ENCODE results near the gene BICDL1.

DNA sequence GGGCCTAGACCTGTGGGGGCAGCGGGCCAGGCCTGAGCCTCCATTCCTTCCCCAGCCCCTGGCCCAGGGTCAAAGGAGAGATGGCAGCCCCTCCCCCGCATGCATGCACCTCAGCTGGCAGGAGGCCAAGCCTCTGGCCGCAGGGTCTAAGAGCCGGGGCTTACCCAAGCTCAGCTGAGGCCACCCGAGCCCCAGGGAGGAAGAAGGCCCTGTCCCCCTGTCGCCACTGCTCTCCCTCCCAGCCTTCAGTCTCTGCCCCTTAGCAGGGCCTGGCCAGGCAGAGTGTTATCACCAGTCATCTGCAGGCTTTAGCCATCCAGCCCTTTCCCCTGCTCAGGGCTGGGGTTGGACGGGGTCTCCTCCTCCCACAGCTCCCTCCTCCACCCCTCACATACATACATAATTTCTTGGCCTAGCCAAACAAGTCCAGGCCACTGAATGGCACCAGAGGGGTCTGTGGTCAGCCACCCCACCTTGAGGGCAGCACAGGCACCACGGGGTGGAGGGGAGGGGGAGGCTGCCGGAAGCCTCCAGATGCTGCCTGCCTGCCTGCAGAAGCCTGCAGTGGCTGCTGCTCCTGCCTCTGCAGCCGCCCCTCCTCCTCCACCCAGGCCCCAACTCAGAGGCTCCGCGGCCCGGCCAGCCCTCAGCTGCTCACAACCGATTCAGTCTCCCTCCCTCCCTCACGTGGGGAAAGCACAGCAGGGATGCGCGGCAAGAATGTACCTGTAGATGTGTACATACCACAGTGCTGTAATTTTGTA is 104.7 kb downstream of the BICDL1 start:
- no peak for TF ChIP-seq EZH2 (IDR thresholded peaks at IDR 0.05; ENCODE audit: low read depth)
- TF ChIP-seq, protein P1, sequence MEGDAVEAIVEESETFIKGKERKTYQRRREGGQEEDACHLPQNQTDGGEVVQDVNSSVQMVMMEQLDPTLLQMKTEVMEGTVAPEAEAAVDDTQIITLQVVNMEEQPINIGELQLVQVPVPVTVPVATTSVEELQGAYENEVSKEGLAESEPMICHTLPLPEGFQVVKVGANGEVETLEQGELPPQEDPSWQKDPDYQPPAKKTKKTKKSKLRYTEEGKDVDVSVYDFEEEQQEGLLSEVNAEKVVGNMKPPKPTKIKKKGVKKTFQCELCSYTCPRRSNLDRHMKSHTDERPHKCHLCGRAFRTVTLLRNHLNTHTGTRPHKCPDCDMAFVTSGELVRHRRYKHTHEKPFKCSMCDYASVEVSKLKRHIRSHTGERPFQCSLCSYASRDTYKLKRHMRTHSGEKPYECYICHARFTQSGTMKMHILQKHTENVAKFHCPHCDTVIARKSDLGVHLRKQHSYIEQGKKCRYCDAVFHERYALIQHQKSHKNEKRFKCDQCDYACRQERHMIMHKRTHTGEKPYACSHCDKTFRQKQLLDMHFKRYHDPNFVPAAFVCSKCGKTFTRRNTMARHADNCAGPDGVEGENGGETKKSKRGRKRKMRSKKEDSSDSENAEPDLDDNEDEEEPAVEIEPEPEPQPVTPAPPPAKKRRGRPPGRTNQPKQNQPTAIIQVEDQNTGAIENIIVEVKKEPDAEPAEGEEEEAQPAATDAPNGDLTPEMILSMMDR (conservative IDR thresholded peaks at IDR 0.05), result no peak

All from PC-9 (cell line).